ENCODE measurements around the gene TNFAIP2.

TNFAIP2 gene

DNA sequence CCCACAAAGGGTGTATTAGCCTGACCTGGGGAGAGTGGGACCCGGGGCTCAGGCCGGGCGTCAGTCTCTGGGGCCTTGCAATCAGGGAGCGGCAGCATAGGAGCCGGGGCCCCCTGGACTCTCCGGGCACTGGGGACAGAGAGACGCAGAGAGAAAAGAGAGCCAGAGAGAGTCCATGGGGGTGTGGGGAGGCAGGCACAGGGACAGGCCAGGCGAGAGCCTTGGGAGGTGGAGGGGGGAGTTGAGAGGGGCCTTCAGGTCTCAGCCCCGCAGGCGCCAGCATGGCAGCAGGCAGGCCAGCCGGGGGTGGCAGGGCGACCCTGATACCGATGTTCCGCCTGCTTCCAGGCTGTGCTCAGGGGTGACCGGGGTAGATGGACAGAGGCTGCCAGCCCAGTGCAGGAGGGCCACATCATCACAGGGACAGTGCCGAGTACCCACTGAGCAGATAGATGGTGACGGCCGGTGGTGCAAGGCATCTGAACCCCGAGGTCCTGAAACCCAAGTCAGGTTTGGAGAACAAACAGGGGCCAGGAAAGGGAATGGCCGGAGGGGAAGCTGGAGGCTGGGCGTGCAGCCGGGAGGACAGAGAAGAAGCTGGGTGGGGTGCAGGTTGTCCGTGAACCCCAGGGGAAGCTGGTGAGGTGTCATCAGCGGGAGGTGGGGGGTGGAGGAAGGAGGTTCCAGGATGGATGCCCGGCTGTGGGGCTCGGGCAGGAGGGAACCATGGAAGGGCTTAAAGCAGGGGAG lies 25.8 kb upstream of the TNFAIP2 start:
- Histone ChIP-seq H3K4me2 (ENCODE audit: low read length) (no peak overlapping the region), H3K4me3 (ENCODE audit: low read length) (no peak overlapping the region), H3K9me3 (replicated peaks; ENCODE audit: low read length) (no peaks in the 10 kb centered on the region), H3K27me3 (ENCODE audit: control insufficient read depth, insufficient read depth, low read length) (peaks cover 27% of the 10 kb centered on the region), H3K36me3 (ENCODE audit: insufficient read depth, low read length) (no peaks in the 10 kb centered on the region), H3K9ac (ENCODE audit: low read depth, low read length) (no peak overlapping the region), H3K4me1 (ENCODE audit: control insufficient read depth, insufficient read depth, low read length) (peaks cover 8% of the 10 kb centered on the region)

DNA sequence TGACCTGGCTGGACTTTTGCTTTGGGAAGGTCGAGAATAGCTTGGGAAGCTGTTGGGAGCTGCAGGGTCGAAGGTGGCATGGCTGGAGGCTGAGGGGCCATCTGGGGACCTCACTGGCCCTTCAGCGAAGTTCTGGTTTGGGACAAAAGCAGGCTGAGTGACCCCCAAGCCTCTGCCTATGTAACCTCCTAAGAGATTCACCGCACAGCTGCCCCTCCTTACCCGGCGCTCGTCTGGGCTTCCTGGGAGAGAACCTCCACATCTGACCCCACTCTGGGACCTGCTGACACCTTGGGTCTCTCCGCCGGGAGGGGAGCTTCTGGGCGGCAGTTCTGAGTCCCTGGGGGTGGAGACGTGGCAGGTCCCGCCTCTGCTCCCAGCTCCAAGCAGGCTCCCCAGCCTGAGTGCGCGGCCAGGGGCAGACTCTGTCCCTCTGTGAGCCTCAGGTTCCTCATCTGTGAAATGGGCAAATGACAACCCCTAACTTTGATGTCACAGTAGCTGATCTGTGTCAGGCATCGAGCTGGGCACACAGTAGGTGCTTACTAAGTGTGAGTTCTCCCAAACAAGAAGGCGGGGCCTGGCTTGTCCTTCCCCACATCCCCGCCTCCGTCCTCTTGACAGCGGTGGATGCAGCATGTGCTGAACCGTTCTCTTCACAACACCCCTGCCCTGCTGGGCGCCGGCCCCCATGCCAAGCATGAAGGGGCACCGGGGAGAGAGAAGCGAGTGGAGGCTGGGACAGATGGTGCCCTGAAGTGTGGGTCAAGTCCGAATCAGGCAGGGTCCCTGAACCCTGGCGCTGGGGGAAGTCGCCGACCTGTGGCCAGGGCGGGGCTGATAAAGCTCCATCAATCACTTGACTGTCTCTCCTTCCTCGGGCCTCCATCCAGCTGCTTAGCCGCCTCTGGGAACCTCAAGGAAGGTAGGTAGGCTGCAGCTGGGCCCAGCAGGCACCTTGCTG lies 25.0 kb upstream of the TNFAIP2 start:
- Histone ChIP-seq H3K4me1 (ENCODE audit: control insufficient read depth, insufficient read depth, low read length) (peaks cover 8% of the 10 kb centered on the region), H3K36me3 (ENCODE audit: insufficient read depth, low read length) (no peaks in the 10 kb centered on the region), H3K4me3 (ENCODE audit: low read length) (no peak overlapping the region), H3K9ac (ENCODE audit: low read depth, low read length) (no peak overlapping the region), H3K9me3 (replicated peaks; ENCODE audit: low read length) (no peaks in the 10 kb centered on the region), H3K27me3 (ENCODE audit: control insufficient read depth, insufficient read depth, low read length) (peaks cover 27% of the 10 kb centered on the region), H3K4me2 (ENCODE audit: low read length) (no peak overlapping the region)

DNA sequence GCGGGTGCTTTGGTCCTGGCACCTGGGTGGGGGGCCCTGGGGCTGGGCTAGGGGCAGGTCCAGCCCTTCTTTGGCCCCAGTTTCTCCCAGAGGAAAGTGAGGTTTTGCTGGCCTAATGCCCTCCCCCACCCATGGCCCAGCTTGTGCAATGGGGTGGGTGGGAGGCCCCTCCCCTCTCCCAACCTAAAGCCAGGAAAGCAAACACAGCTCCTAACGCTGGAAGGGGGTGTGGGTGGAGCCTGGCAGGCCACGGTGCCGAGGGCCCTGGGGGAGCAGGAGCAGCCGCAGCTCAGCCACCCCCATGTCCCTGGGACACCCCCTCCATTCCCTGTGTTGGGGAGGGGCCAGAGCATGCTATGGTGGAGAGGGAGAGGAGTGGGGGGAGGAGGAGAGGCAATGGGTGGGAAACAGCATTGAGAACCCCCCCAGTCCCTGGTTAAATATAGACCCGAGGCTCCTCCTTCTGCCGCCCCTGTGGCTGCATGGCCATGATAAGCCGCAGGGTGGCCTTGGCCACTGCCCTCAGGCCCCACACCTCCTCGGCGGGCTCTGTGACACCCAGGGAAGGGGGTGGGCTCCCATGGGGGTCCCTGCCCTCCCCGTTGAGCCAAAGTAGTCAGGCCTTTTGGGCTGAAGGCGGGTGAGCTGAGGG lies 24.1 kb upstream of the TNFAIP2 start:
- Histone ChIP-seq H3K9ac (ENCODE audit: low read depth, low read length) (no peak overlapping the region), H3K4me1 (ENCODE audit: control insufficient read depth, insufficient read depth, low read length) (peaks cover 13% of the 10 kb centered on the region), H3K36me3 (ENCODE audit: insufficient read depth, low read length) (no peaks in the 10 kb centered on the region), H3K4me3 (ENCODE audit: low read length) (no peak overlapping the region), H3K9me3 (replicated peaks; ENCODE audit: low read length) (no peaks in the 10 kb centered on the region), H3K27me3 (ENCODE audit: control insufficient read depth, insufficient read depth, low read length) (peaks cover 34% of the 10 kb centered on the region), H3K4me2 (ENCODE audit: low read length) (no peak overlapping the region)

DNA sequence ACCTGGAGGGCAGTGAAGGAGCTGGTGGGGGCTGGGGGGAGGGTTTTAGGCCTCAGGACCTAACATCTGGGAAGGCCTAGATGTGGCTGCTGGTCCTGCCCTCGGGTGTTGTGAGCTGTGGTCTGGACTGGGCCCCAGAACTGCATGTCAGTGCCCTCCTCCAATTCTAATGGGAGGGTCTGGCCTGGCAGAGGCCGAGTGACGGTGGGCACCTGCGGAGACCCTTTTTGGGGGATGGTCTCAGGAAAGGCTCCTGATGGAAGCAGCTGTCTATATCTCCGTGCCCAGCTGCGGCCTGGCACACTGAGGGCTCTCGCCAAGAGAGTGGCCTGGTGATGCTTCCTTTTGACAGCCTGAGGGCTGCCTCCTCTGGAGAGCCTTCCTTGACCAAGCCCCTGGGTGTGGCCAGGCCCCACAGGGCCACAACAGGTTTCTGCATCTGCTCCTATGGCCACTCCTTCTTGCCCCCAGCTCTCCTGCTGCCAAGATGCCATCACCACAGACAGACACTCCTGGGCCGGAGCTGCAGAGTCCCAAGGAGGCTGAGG lies 23.5 kb upstream of the TNFAIP2 start:
- H3K36me3 ChIP-seq (ENCODE audit: insufficient read depth, low read length), result no peaks in the 10 kb centered on the region
- H3K4me2 ChIP-seq (ENCODE audit: low read length), result no peak overlapping the region
- peaks cover 7% of the 10 kb centered on the region for H3K4me1 ChIP-seq (ENCODE audit: control insufficient read depth, insufficient read depth, low read length)
- no peak overlapping the region for H3K4me3 ChIP-seq (ENCODE audit: low read length)
- H3K9ac ChIP-seq (ENCODE audit: low read depth, low read length), result no peak overlapping the region
- H3K9me3 ChIP-seq (replicated peaks; ENCODE audit: low read length), result no peaks in the 10 kb centered on the region
- peaks cover 39% of the 10 kb centered on the region for H3K27me3 ChIP-seq (ENCODE audit: control insufficient read depth, insufficient read depth, low read length)

DNA sequence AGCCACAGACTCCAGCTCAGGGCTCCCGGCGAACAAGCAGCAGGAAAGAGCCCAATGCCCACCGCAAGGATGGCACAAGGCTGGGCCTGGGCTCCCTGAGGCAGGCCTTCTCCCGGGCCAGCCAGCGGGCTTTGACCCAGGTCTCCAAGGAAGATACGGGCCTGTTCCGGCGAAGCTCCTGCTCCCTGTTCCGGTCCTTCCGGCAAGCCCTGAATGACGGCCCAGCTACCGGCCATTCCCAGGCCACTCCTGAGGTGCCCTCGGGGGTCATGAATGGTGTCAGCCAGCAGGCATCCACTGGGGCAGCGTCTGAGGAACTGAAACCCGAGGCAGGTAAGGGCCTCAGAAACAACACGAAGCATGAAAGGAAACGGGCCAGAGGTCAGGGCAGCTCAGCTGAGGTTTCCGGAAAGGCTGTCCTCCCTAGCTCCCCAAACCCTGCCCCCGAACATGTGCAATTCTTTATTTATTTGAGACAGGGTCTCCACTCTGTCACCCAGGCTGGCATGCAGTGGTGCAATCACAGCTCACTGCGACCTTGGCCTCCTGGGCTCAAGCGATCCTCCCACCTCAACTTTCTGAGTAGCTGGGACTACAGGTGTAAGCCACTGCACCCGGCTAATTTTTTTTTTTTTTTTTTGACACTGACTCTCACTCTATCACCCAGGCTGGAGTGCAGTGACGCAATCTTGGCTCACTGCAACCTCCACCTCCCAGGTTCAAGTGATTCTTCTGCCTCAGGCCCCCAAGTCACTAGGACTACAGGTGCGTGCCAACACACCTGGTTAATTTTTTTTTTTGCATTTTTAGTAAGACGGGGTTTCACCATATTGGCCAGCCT lies 22.8 kb upstream of the TNFAIP2 start:
- Histone ChIP-seq H3K4me2 (ENCODE audit: low read length) (no peak overlapping the region), H3K4me1 (ENCODE audit: control insufficient read depth, insufficient read depth, low read length) (peaks cover 5% of the 10 kb centered on the region), H3K9me3 (replicated peaks; ENCODE audit: low read length) (no peaks in the 10 kb centered on the region), H3K27me3 (ENCODE audit: control insufficient read depth, insufficient read depth, low read length) (peaks cover 35% of the 10 kb centered on the region), H3K9ac (ENCODE audit: low read depth, low read length) (no peak overlapping the region), H3K36me3 (ENCODE audit: insufficient read depth, low read length) (no peaks in the 10 kb centered on the region), H3K4me3 (ENCODE audit: low read length) (no peak overlapping the region)

DNA sequence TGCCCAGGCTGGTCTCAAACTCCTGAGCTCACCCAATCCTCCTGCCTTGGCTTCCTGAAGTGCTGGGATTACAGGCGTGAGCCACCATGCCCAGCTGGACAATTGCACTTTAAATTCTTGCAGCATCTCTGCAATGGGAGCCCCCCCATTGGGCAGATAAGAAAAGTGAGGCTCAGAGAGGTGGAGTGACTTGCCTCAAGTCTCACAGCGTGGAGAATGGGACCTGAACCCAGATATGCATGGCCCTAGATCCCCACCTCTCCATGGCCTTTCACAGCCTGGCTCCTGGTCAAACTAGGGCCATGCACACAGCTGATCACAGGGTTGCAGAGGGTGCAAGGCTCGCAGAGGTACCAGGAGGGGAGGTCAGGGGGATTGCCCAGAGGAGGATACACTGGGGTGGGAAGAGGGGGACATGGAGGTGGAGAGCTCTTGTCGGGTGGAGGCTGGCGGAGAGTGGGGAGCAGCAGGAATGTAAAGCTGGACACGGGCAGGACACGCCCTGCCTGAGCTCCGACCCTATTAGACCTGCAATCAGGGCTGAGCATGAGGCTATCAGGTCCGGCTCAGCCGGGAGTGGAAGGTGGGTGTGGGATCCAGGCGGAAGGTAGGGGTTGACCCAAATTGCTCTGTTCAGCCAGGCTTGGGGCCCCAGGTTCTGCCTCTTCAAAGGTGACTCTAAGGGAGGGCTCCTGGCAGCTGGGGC lies 21.9 kb upstream of the TNFAIP2 start:
- no peak overlapping the region for H3K9ac ChIP-seq (ENCODE audit: low read depth, low read length)
- peaks cover 5% of the 10 kb centered on the region for H3K4me1 ChIP-seq (ENCODE audit: control insufficient read depth, insufficient read depth, low read length)
- peaks cover 38% of the 10 kb centered on the region for H3K27me3 ChIP-seq (ENCODE audit: control insufficient read depth, insufficient read depth, low read length)
- H3K4me2 ChIP-seq (ENCODE audit: low read length), result no peak overlapping the region
- no peaks in the 10 kb centered on the region for H3K9me3 ChIP-seq (replicated peaks; ENCODE audit: low read length)
- H3K36me3 ChIP-seq (ENCODE audit: insufficient read depth, low read length), result no peaks in the 10 kb centered on the region
- H3K4me3 ChIP-seq (ENCODE audit: low read length), result no peak overlapping the region

DNA sequence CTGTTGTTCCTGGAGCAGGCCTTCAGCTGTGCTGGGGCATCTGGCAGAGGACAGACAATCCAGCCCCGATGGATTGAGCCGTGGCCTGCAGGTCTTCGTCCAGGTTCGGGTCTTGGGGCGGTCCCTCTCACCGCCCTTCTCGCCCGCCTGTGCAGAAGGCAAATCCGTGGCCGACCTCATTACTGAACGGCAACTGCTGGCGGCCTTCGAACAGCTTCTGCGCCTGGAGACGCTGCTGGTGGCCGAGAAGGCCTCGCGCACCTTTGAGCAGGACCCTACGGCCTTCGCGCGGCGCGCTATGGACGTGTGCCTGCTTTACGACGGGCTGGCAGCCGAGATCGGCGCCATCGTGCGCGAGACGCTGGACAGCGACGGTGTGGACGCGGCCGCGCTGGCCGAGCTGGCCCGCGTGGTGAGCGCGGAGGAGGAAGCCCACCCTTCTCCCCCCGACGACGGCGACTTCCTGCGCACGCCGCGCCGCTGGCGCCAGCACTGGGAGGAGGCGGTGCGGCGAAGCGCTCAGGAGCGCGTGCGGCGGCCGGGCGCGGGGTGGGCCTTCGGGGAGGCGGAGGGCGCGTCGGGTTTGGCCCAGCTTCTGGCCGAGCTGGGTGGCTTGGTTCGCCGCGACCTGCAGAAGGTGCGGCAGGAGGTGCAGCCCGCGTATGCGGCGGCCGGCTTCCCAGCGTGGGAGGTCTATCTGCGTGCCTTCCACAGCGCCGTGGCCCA lies 21.1 kb upstream of the TNFAIP2 start:
- Histone ChIP-seq H3K4me2 (ENCODE audit: low read length) (no peak overlapping the region), H3K27me3 (ENCODE audit: control insufficient read depth, insufficient read depth, low read length) (peaks cover 33% of the 10 kb centered on the region), H3K36me3 (ENCODE audit: insufficient read depth, low read length) (no peaks in the 10 kb centered on the region), H3K9me3 (replicated peaks; ENCODE audit: low read length) (no peaks in the 10 kb centered on the region), H3K4me3 (ENCODE audit: low read length) (no peak overlapping the region), H3K9ac (ENCODE audit: low read depth, low read length) (no peak overlapping the region), H3K4me1 (ENCODE audit: control insufficient read depth, insufficient read depth, low read length) (peaks cover 5% of the 10 kb centered on the region)

DNA sequence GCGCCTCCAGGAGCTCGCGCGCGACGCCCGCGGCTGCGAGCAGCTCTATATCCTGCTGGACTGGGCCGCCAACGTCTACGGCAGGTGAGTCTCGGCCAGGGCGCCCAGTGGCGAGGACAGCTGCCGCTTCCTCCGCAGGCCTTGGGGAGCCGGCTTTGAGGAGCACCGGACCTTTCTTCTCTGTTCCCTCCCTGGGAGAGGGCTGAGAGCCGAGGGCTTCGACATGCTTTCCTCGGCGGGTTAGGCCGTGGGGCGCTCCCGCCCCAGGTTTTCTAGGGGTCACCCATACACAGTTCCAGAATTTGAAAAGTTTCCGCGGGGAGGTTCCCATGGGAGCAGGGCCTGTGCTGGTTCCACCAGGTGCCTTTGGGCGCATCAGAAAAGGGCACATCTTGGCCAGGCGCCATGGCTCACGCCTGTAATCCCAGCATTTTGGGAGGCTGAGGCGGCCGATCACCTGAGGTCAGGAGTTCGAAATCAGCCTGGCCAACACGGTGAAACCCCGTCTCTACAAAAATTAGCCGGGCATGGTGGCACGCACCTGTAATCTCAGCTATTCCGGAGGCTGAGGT lies 20.5 kb upstream of the TNFAIP2 start:
- Histone ChIP-seq H3K4me1 (ENCODE audit: control insufficient read depth, insufficient read depth, low read length) (peaks cover 5% of the 10 kb centered on the region), H3K4me3 (ENCODE audit: low read length) (no peak overlapping the region), H3K36me3 (ENCODE audit: insufficient read depth, low read length) (no peaks in the 10 kb centered on the region), H3K9ac (ENCODE audit: low read depth, low read length) (no peak overlapping the region), H3K4me2 (ENCODE audit: low read length) (no peak overlapping the region), H3K27me3 (ENCODE audit: control insufficient read depth, insufficient read depth, low read length) (peaks cover 28% of the 10 kb centered on the region), H3K9me3 (replicated peaks; ENCODE audit: low read length) (no peaks in the 10 kb centered on the region)

DNA sequence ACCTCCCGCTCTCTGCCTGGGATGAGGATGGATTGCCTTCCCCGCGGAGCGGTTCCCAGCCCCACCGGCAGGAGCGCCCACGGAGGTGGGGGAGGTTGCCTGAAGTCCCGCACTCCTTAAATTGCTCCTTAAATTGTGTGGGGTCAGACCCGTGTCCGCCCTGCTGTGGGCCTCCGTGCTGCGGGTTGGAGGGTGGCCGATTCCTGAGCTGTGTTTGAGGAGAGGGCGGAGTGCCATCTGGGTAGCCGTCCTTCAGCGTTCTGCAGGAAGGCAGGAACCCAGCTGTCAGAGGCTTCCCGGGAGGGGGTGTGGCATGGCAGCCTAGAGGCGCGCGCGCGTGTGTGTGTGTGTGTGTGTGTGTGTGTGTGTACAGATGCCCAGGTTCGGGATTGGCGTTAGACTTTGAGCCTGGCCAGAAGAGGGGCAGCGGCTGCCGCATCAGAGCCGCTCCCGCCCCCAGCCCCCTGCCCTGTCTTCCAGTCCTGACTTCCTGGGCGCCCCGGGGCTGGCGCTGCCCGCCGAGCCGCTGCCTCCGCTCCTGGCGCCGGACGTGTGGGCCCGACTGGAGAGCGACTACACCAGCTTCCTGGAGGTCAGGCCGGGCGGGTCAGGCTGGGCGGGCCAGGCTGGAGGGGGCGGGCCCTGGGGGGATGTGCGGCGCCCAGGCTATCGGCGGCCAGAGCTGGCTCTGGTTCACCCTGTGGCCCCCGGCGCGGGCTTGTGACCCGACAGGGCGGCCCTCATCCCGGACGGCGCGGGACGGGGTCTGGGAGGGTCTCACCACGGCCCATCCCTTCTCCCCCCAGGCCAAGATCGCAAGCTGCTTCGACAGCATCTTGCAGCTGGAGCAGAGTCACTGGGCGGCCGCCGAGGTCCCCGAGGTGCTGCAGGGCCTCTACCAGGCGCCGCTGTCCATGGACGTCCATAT lies 19.5 kb upstream of the TNFAIP2 start:
- peaks cover 13% of the 10 kb centered on the region for H3K4me1 ChIP-seq (ENCODE audit: control insufficient read depth, insufficient read depth, low read length)
- H3K9ac ChIP-seq (ENCODE audit: low read depth, low read length), result no peak overlapping the region
- peak overlapping the region; percentile 63 for H3K4me3 ChIP-seq (ENCODE audit: low read length)
- H3K27me3 ChIP-seq (ENCODE audit: control insufficient read depth, insufficient read depth, low read length), result peaks cover 19% of the 10 kb centered on the region
- H3K9me3 ChIP-seq (replicated peaks; ENCODE audit: low read length), result no peaks in the 10 kb centered on the region
- no peaks in the 10 kb centered on the region for H3K36me3 ChIP-seq (ENCODE audit: insufficient read depth, low read length)
- peak overlapping the region; percentile 87 for H3K4me2 ChIP-seq (ENCODE audit: low read length)
